HCT116 (cell line): ENCODE results near the gene FSIP1. TPM values are rescaled to one million over a fixed set of nuclear protein-coding genes. Genes with fewer than 3 reads are reported as not detected.

Source experiments
- ATAC-seq: fragments of 200-7000 bp; cut with Tn5 transposase; 2 replicates; pipeline ENCODE4 v1.9.1; 2020; ENCODE audit warnings: mild to moderate bottlenecking, moderate library complexity
- BruUV-seq: library from RNA; stranded (reverse); fragments of 400-500 nt; replicated peaks from 2 replicates; lab custom pipeline; 2021; lab: Mats Ljungman, UMichigan
- CTCF ChIA-PET: fragments of 300-600 bp; sonication (Branson Sonifier 250); formaldehyde crosslinking; loops from one replicate; lab custom pipeline; 2021; ENCODE audit warnings: antibody characterized with exemption; lab: Charles Lee
- POLR2A ChIA-PET: fragments of 300-600, 350-600 bp; sonication (Branson Sonifier 250); formaldehyde crosslinking; loops from one replicate; lab custom pipeline; 2021; ENCODE audit warnings: antibody characterized with exemption; lab: Charles Lee
- RAD21 ChIA-PET, 2 experiments: fragments of 300-600 bp; sonication (Branson Sonifier 250); formaldehyde crosslinking; loops; one replicate each; lab custom pipeline; 2023; ENCODE audit warnings: low total read pairs in 2 of 2; ENCODE audit not compliant: uncharacterized antibody in 2 of 2, unreplicated experiment in 2 of 2, low non-redundant PET in 1 of 2; lab: Charles Lee
- DNase-seq: peaks from one replicate; pipeline ENCODE4 v3.0.0-alpha.2; 2010; ENCODE audit warnings: low read depth, low spot score
- H2AFZ ChIP-seq: fragments of 200-600 bp; shearing (Covaris generic), sonication (generic); 2 replicates; pipeline ENCODE4 v1.6.1; 2017; ENCODE audit warnings: low read depth, mixed run types, mixed read lengths, antibody characterized with exemption, low read length; ENCODE audit not compliant: poor library complexity, severe bottlenecking
- H3K27ac ChIP-seq: 2 replicates; pipeline ENCODE4 v1.5.1; 2012; ENCODE audit warnings: low read depth, low read length
- H3K27me3 ChIP-seq: fragments of 200-600 bp; sonication (generic); 2 replicates; pipeline ENCODE4 v1.6.1; 2016; ENCODE audit warnings: mixed run types, low read length, mixed read lengths; ENCODE audit not compliant: insufficient read depth
- H3K36me3 ChIP-seq, 2 experiments: fragments of 200-500 bp in 1 of 2; fragments of 200-600 bp in 1 of 2; sonication (Bioruptor generic) in 1 of 2; sonication (generic) in 1 of 2; 2 replicates each; pipeline versions ENCODE4 v1.5.1 to v1.6.1; 2014 to 2016; ENCODE audit warnings: low read length in 2 of 2, inconsistent platforms in 1 of 2, mixed read lengths in 1 of 2, mixed run types in 1 of 2; ENCODE audit not compliant: insufficient read depth in 2 of 2, control insufficient read depth in 1 of 2
- H3K4me1 ChIP-seq, 2 experiments: fragments of 200-600 bp in 1 of 2; sonication (generic) in 1 of 2; 2 replicates each; pipeline versions ENCODE4 v1.5.1 to v1.6.1; 2012 to 2017; ENCODE audit warnings: low read length in 2 of 2, inconsistent platforms in 1 of 2, mild to moderate bottlenecking in 1 of 2, mixed read lengths in 1 of 2, mixed run types in 1 of 2, moderate library complexity in 1 of 2; ENCODE audit not compliant: insufficient read depth in 2 of 2, control insufficient read depth in 1 of 2
- H3K4me2 ChIP-seq: fragments of 200-600 bp; sonication (generic); 2 replicates; pipeline ENCODE4 v1.6.1; 2017; ENCODE audit warnings: mixed run types, low read length, mixed read lengths
- H3K4me3 ChIP-seq, 2 experiments: fragments of 200-600 bp in 1 of 2; sonication (generic) in 1 of 2; replicated peaks in 1 of 2; 2 replicates each; pipeline ENCODE4 v1.5.1; 2011 to 2016; ENCODE audit warnings: low read length in 2 of 2, control low read depth in 1 of 2, low read depth in 1 of 2, mild to moderate bottlenecking in 1 of 2, mixed read lengths in 1 of 2, mixed run types in 1 of 2
- H3K79me2 ChIP-seq: fragments of 200-600 bp; sonication (generic); 2 replicates; pipeline ENCODE4 v1.6.1; 2017; ENCODE audit warnings: mild to moderate bottlenecking, mixed run types, low read length, moderate library complexity, mixed read lengths; ENCODE audit not compliant: insufficient read depth
- H3K9ac ChIP-seq: fragments of 200-600 bp; sonication (generic); 2 replicates; pipeline ENCODE4 v1.6.1; 2016; ENCODE audit warnings: low read length, mixed read lengths
- H3K9me2 ChIP-seq: fragments of 200-600 bp; sonication (generic), shearing (Covaris generic); 2 replicates; pipeline ENCODE4 v1.6.1; 2017; ENCODE audit warnings: mixed run types, mild to moderate bottlenecking, moderate library complexity; ENCODE audit not compliant: insufficient read depth
- H3K9me3 ChIP-seq, 2 experiments: fragments of 200-500 bp in 1 of 2; fragments of 200-600 bp in 1 of 2; sonication (Bioruptor generic) in 1 of 2; sonication (generic) in 1 of 2; 2 replicates each; pipeline ENCODE4 v1.6.1; 2014 to 2017; ENCODE audit warnings: low read length in 2 of 2, mixed read lengths in 2 of 2, inconsistent platforms in 1 of 2, low read depth in 1 of 2, mild to moderate bottlenecking in 1 of 2, mixed run types in 1 of 2, moderate library complexity in 1 of 2; ENCODE audit not compliant: control insufficient read depth in 1 of 2, insufficient read depth in 1 of 2
- H4K20me1 ChIP-seq: fragments of 200-600 bp; sonication (generic), shearing (Covaris generic); 2 replicates; pipeline ENCODE4 v1.6.1; 2017; ENCODE audit warnings: mixed run types, mild to moderate bottlenecking, moderate library complexity; ENCODE audit not compliant: insufficient read depth
- ATF3 ChIP-seq: IDR thresholded peaks from 2 replicates; pipeline ENCODE4 v1.6.1; 2012
- CBX3 ChIP-seq: IDR thresholded peaks from 2 replicates; pipeline ENCODE4 v1.6.1; 2012; ENCODE audit warnings: low read depth
- CEBPB ChIP-seq: IDR thresholded peaks from 2 replicates; pipeline ENCODE4 v1.6.1; 2012; ENCODE audit warnings: low read depth
- EGR1 ChIP-seq: IDR thresholded peaks from 2 replicates; pipeline ENCODE4 v1.6.1; 2012; ENCODE audit warnings: low read depth
- JUND ChIP-seq: IDR thresholded peaks from 2 replicates; pipeline ENCODE4 v1.6.1; 2012
- MAX ChIP-seq: IDR thresholded peaks from 2 replicates; pipeline ENCODE4 v1.6.1; 2012
- POLR2A ChIP-seq: IDR thresholded peaks from 2 replicates; pipeline ENCODE4 v1.7.0; 2011; ENCODE audit warnings: borderline replicate concordance; ENCODE audit not compliant: insufficient read depth, insufficient read length; ENCODE audit errors: extremely low read depth
- SIN3A ChIP-seq: IDR thresholded peaks from 2 replicates; pipeline ENCODE4 v1.6.1; 2012; ENCODE audit warnings: low read depth
- SRF ChIP-seq: IDR thresholded peaks from 2 replicates; pipeline ENCODE4 v1.6.1; 2012; ENCODE audit warnings: low read depth
- TCF7L2 ChIP-seq: IDR thresholded peaks from 2 replicates; pipeline ENCODE4 v1.7.0; 2011; ENCODE audit warnings: borderline replicate concordance, inconsistent platforms; ENCODE audit not compliant: insufficient read depth, insufficient read length; ENCODE audit errors: extremely low read depth
- ZBTB33 ChIP-seq: IDR thresholded peaks from 2 replicates; pipeline ENCODE4 v1.6.1; 2011; ENCODE audit warnings: mild to moderate bottlenecking, low read length, moderate library complexity; ENCODE audit not compliant: insufficient replicate concordance; ENCODE audit errors: extremely low read depth
- ZFX ChIP-seq: fragments of 450-650 bp; IDR thresholded peaks from 2 replicates; pipeline ENCODE4 v1.6.1; 2017
- ZNF274 ChIP-seq: fragments of 200-500 bp; sonication (Bioruptor generic); IDR thresholded peaks from 2 replicates; pipeline ENCODE4 v1.6.1; 2014; ENCODE audit warnings: mild to moderate bottlenecking, low read depth, low read length, inconsistent platforms
- intact Hi-C: fragments of 100-400 bp; cut with micrococcal nuclease; formaldehyde crosslinking; loops from 2 replicates; pipeline ENCODE4 v1.10.0; 2022
- total RNA-seq: library from RNA; stranded (reverse); gene quantifications from one replicate; pipeline ENCODE4 v1.2.1, GENCODE V29; 2021; ENCODE audit not compliant: unreplicated experiment

Gene FSIP1
- total RNA-seq, 1 experiment from 2014 or later: 0.42 TPM

DNA sequence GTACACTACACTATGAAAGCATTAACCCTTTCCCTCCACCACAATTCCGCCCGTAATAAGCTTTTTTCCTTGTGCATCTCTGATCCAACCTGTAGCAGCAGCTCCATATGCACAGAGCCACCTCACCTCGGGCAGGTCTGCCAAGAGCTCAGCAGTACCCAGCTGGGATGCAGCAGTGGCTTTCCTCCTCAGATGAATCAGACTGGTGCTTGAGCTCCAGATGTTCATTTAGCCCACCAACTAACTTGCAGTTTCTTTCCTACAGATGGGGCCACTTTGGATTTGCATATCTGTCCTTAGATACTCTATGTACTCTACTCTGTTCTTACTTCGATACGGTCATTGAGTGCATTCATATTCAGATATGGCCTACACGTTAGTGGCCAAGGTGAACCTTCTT is 14.8 kb upstream of the FSIP1 start (continued):
- TF ChIP-seq TCF7L2 (no peak), POLR2A (no peak), SRF (no peak), ZFX (no peak), EGR1 (no peak), JUND (no peak), CEBPB (no peak), ZNF274 (no peak), SIN3A (no peak), ATF3 (no peak), MAX (no peak), CBX3 (no peak)

- TF ChIP-seq TCF7L2: peak; percentile 57
- TF ChIP-seq ZBTB33: no peak
- TF ChIP-seq, all 23 proteins: peak for 1
- Histone ChIP-seq H3K27me3 (no peaks in the 10 kb centered on the region), H3K27ac (no peak overlapping the region), H4K20me1 (no peaks in the 10 kb centered on the region), H2AFZ (no peak overlapping the region), H3K9me3 (no peaks in the 10 kb centered on the region), H3K4me2 (no peak overlapping the region), H3K4me3 (no peak overlapping the region), H3K4me1 (peaks cover 0 to 7% of the 10 kb centered on the region in 2 experiments; a peak in 1 of 4 replicates), H3K9me2 (no peaks in the 10 kb centered on the region), H3K79me2 (no peaks in the 10 kb centered on the region), H3K36me3 (no peaks in the 10 kb centered on the region), H3K9ac (no peak overlapping the region)
- ChIA-PET RAD21 (no interaction called here), CTCF (no interaction called here), POLR2A (no interaction called here)
- no TSS peak for BruUV-seq
- no peak for DNase-seq
- ATAC-seq: 0 out of 2 replicates have a peak, but pooled peaks have one; percentile 34
- intact Hi-C loops: no loop called here
These were observed 14.0 kb upstream of the FSIP1 start for GRCh38 chr15:39796601-39797000.
